Activated T-cell treated with anti-CD3 and anti-CD28 coated beads for 4 hours (primary cell): ENCODE measurements around the gene RBPJL.

Source experiments
- DNase-seq: peaks from one replicate; pipeline ENCODE4 v3.0.0-alpha.2; 2020

The RBPJL gene

DNA sequence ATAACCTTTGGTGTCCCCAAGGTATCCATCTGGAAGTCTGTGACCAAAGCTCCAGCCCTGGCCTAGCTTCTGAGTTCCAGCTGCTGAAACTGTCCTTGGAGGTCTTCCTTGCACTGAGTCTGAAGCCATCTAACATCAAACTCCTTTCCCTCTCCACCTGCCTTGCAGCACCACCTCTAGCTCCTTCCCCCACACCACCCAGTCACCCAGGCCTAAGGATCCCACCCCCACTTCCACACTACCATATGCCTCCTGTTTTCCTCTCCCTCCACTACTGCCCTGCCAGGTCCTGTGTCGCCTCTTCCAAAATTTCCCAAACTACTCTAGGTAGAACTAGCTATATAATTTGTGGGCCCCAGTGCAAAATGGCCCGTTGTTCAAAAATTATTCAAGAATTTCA is 12.3 kb downstream of the RBPJL start:
- DNase-seq: no peak

DNA sequence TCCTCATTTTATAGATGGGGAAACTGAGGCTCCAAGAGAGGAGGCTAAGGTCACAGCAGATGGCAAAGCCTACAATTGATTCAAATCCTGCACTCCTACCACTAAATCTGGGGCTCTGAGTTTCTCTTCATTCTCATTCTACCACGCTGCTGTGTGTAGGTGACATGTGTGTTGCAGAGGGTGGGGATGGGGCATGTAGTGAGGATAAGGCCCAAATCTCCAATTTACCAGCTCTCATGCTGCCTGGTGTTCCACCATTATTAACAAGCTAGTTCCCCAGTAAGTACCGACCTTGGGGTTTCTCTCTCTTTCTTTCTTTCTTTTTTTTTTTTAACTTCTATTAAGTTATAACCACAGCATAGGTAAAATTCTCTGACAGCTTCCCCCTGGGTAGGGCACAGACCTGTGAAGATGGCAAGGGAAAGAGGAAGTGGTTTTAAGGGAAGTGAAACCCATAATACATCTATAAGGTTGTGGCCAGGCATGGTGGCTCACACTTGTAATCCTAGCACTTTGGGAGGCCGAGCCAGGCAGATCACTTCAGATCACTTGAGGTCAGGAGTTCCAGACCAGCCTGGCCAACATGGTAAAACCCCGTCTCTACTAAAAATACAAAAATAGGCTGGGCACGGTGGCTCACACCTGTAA is 14.4 kb downstream of the RBPJL start:
- DNase-seq: no peak

DNA sequence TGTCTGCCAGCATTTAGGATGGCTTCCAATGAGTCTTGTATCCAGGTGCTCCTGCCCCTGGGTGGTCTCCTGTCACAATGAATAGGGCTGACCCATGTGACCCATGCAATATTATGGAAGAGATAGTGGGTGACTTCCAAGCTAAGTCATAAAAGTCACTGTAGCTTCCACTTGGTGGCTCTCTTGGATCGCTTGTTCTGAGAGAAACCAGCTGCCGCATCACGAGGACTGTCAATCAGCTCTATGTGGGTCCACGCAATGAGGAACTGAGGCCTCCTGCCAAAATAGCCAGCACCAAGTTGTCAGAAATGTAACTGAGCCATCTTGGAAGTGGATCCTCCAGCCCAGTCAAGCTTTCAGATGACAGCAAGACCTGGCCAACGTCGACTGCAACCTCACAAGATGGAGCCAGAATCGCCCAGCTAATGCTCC is 16.3 kb downstream of the RBPJL start:
- DNase-seq: no peak

DNA sequence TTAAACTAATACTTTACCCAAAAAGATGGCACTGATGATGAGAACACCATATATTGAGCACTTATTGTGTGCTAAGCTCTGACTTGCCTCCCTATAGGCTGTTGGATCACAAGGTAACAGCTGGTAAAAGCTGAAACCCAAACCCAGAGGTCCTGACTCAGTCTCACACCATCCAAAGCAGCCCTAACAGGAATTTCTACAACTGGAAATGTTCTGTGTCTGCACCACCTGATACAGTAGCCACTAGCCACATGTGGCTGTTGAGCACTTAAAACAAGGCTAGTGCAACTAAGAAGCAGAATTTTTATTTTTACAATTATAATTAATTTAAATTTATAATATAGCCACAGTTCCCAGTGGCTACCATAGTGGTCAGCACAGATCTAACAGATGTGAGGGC is 17.1 kb downstream of the RBPJL start:
- DNase-seq: no peak

DNA sequence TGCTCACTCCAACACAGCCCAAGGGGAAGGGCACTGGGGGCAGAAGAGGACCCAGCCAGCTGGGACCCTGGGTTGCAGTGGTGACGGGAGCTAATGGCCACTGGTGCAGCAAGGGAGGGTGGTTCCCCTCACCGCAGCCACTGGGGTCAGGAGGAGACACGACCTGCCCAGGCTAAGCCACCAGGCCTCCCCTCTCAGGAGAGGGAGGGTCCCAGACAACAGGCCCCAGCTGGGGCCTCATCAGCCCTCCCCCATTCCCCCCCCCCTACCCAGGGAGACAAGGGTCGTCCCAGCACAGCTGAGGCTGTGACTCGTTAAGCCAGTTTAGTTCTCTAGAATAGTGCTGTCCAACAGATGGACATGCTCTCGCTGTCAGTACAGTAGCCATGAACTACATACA is 18.7 kb downstream of the RBPJL start:
- DNase-seq: no peak

DNA sequence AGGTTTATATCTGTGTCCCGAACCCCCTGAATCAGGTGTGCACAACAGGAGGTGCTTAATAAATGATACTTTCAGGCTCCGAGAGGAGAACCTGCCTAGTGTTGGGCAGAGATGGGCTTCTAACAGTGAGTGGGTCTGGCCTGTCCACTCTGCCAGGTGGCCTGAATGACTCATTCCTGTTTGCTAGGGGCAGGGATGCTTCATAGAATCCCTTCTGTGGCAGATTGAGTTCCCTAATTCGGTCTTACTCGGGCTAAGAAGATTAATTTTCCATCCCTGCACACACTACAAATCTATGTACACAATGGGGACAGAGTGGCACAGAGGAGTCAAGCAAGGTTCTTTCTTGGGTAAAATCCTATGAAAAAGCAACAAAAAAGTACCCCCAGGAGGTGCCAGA is 21.8 kb downstream of the RBPJL start:
- DNase-seq: no peak

DNA sequence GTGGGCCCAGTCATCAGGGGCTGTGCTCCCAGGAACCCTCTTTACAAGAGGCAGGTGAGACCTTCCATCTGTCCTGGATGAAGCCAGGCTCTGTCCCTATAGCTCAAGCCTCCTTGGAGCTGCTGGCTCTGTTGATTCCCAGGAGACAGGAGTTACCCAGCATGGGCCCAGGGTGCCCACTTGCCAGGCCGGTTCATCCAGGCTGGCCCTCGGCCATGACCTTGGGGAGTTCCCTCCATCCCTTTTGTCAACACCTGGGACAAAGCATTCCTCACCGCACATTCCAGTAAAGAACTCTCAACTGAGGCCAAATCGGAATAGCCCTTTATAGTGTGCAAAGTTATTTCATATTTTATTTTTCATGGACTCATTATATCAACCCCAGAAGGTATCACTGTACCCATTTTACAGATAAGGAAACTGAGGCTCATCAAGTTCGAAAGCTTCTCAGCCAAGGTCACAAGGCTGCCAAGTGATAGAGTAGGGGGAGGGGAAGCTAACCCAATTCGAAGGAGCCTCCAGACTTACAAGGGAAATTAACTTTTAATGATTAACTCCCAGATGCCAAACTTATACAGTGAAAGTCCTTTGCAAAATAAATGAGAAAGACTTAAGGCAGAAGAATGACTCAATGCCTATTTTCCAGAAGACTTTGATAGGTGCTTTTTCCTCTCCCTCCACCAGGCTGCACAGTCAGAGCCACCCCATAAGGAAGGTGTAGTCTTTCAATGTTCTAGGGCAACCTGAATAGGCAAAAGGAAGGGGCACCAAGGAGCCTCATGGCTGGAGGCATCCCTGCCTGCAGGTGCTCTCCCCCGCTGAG is 23.1 kb downstream of the RBPJL start:
- DNase-seq: no peak

DNA sequence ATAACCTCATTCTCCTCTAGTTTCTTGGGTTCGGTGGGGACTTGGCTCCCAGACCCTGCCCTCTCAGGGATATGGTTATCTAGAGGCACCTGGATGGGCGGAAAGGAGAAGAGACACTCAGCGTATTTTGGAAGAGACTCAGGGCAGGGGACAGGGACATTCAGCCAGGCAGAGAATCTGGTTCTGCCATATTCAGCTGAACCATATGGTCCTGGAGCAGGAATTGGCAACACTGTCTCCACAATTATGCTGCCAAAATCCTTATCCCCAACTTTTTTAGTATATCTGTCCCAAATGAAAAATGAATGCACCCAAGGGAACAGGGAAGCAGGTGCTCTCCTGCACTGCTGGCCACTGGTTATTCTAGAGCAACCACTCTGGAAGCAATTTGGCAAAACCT is 23.8 kb downstream of the RBPJL start:
- DNase-seq: no peak

DNA sequence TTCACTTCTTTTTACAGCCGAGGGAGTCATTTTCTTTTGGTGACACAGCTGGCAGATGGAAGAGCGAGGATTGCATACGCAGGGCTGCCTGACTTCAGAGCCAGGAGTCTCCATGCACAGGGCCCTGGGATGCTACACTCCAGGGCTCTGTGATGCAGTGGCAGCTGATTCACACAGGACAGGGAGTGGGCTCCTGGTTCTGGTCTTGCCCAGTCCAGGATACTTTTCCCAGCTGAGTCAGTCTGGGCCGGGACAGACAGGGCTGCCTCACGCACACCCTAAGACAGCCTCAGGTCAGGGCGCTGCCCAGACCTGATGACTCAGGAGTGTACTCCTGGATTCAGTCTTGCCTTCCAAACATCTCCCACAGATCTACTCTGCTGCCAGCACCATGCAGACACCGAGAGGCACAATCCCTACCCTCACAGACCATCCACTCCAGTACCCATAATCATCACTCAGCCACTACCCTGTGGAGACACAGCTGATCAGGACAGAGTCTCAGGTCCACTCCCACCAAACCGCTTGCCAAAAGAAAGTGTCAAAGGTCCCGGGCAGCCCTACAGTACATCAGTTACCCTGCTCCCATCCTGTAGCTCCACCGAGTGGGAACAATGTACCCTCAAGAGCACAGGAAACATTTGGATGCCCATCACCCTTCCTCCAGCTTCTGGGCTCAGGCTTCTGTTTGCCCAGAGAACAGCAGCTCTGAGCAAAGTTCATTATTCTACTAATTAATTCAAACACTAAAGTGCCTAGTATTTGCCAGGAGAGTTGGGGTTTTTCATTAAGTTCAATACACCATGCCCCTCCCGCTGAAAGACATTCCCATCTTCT is 30.1 kb downstream of the RBPJL start:
- DNase-seq: no peak

DNA sequence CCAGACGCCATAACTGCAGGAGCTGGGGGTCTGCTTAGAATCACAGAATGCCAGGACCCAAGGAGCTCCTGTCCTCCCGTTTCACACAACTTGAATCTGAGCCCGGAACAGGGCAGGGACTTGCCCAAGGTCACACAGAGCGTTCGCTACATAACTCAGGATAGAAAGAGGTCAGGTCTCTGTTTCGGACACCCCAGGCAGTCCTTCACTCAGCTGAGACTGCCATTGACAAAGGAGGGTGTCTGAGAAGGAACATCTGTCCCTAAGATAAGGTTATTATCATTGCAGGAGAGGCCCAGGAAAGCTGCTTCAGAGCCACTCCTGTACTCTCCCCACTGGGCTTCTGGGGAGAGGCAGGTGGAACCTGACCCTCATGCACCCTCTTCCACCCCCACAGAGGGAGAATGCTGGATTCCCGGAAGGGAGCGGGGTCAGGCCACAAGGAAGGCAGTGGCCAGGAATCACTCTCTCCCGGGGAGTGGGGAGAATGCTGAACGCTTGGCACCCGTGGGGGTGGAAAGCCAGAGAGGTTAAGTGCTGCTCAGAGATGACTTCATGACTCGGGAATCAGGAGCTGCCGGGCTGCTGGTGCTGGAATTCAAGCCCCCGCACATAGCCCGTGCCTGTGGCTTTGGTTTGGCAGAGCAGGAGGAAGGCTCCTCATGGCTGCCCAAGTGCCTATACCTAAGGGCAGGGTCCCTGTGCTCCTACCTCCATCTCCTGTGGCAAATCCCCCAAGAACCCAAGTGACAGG is 30.9 kb downstream of the RBPJL start:
- no peak for DNase-seq

DNA sequence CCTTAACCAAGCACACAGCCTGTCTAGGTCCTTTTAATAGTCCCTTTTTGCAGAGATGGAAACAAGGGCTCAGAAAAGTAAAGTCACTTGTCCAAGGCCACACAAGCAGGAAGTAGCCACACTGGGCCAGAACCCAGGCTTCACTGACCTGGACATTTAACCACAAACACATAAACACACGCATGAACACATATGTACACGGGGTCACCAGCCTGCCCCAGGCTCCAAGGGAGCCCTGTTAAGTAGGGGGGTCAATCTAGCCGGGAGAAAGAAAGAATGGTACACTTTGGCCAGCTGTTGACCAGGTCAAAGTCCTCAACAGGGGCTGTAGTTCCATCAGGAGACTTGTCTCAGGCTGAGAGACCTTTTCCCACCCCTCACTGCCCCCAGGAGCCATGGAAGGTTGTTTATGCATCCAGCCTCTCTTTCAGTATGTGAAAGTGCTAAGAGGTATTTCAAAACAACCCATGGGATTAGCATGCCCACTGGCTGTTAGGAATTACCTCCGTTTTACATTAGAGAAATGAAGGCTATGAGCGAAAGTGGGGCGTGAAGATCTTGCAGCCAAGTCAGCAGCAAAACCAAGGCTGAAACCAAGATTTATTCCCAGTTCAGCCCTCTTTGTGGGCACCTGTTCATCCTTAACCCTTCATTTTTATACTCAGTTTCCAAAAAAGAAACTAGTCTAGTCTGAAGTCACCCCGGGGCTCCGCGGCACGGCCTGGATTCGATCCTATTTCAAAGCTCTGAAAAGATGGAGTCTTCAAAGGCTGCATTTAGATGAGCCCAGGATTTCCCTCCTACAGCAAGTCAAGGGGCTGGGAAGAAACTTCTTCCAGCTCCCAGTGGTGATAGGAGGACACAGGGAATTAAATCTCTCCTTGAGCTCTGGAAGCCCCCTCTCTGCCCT is 31.7 kb downstream of the RBPJL start:
- DNase-seq: no peak

DNA sequence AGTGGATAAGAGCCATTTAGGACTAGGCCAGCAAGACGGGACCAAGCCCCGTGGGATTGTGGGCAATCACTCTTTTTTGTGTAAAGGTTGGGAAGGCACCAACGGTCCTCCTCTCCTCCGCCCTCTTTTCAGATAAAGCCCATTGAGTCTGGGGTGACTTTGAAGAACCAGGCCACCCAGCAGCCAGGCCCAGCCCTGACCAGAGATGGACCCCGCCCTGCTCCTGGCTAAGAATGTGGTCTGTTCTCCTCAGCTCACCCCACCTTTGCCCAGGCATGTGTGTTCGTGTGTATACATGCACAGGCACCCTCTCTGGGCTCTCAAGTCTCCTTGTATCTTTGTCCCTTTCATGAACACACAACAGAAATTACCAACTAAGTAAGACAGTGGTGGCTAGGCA is 32.4 kb downstream of the RBPJL start:
- no peak for DNase-seq

DNA sequence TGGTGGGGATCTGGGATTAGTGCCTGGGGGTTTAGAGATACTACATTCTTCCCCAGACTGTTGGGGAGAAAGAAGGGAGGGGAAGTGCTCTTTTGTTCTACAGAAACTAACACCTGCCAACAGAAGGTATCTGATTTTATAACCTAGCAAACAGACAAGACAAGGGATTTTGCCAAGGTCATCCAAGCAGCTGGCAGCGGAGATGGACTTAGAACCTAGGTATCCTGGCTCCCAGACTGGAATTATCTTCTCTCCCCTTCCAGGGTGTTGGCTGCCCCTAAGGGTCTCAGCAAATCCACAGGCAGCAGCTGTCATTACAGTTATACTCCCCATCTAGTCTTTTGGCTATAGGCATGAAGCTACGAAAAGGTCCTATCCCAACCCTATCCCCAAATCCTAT is 33.2 kb downstream of the RBPJL start:
- DNase-seq: no peak

DNA sequence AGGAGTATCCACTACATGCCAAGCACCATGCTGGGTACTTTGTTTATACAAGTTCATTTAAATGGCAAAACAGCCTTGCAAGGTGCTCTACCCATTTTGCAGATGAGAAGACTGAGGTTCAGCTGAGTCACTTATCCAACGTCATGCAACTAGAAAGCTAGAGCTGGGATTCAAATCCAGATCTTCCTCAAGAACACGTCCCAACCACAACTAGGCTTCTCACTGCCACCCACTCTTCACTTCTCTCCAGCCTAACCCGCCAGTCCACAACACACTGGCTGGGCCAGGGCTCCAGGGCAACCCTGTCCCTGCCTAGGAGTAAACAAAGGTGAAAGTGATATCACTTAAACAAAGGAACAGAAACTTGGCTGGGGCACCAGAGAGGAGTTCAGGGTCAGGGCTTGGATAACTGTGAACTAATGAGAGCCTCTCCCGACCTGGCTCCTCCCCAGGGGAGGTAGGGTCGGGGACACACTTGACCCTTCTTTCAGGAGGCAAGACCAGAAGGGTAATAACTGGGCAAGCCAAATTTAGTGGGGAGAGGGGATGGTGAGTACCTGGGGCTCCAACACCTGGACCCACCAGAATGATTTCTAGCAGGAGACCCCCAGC is 33.7 kb downstream of the RBPJL start:
- no peak for DNase-seq

DNA sequence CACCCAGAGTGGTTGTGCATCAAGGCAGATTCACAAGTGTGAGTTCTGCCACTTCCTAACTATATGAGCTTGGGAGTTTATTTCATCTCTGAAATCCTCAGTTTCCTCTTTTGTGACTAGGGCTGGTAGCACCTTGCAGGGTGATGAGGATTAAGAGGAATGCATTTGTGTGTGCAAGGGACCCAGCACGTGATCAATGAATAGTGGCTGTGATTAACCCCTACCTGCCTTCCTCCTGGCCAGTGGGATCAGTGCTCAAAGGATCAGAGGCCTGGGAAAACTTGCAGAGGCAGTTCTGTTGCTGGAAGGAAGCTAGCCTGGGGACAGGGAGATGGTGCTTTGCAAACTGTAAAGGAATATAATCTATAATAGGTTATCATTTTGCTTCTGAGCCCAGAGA is 34.3 kb downstream of the RBPJL start:
- no peak for DNase-seq

DNA sequence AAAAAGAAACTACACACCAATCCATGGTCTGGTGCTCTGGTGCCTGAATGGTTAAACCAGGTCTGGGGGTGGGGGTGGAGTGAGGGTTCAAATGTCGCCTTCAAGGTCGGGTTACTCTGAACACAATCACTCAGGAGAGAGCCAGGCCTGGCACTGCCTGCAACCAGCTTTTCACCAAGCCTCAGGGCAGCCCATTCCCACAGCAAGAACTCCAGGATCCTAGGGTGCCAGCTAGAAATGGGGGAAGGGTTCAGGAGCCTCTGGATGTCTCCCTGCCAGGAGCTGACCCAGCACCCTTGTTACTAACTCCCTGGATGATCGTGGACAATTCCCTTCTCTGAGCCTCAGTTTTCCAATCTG is 34.9 kb downstream of the RBPJL start:
- DNase-seq: no peak

DNA sequence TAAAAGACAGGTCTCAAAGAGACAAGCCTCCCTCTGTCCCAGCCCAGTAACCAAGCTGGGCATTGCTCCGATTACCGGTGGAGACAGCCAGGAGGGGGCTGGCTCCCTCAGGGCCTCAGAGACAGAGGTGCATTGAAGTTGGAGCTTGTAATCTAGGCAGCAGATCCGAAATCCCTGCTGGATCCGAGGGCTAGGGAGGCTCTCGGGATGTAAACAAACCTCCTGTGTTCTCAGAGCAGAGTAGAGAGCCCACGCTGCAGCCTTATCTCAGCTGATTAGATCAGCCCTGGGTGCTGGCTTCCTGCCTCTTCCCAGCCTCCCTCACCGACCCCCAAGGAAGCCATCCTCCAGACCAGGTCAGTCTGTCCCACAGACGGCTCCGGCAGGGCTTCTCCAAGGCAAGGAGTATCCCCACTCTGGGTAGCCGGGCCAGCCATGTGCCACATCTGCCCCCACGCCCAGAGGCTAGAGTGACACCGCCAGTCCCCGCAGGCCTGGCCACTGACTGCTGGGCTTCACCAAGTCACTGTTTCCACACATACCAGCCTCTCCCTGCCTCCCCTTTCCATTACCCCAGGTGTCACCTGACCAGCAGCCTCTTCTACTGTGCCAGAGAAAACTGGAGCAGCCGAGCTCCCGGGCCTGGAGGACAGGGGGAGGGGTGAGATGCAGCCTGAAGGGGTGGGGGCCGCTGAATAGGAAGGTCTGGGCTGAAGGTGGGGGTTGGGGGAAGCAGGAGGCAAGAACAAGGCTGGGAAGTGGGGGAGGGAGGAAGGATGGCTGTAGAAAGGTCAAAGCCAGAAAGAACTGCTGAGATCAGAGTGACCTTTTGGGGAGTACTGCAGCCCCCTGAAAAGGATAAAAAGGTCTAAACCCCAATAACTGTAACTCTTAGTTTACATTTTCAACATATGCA is 35.6 kb downstream of the RBPJL start:
- no peak for DNase-seq

DNA sequence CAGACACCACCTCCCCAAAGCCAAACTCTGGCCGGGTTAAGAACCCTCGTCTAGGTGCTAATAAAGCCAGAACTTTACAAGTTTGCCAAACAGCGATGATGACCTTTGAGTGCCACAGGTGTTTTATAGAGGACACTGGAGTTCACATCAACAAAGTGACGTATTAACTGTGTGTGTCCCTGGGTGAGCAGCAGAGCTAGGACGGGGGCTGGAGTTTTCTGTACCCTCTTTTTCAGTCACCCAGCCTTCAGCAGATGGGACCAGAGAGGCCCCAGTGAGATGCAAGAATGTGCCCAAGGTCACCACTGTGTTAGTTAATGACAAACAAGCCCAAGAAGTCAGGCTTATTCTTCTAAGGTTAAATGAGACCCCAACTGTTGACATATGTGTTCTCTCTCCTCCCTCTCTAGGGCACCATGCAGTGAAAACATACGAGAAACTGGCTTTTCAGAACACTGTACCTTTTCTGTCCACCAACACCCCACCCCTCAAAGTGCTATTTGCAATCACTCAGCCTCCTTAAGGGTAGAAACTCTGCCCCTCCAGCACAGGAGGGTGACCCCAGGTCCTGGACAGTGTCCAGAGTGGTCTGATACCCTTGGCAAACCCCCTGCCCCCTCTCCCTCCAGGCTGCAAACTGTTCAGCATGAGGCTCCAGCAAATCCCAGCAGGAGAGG is 36.4 kb downstream of the RBPJL start:
- no peak for DNase-seq

DNA sequence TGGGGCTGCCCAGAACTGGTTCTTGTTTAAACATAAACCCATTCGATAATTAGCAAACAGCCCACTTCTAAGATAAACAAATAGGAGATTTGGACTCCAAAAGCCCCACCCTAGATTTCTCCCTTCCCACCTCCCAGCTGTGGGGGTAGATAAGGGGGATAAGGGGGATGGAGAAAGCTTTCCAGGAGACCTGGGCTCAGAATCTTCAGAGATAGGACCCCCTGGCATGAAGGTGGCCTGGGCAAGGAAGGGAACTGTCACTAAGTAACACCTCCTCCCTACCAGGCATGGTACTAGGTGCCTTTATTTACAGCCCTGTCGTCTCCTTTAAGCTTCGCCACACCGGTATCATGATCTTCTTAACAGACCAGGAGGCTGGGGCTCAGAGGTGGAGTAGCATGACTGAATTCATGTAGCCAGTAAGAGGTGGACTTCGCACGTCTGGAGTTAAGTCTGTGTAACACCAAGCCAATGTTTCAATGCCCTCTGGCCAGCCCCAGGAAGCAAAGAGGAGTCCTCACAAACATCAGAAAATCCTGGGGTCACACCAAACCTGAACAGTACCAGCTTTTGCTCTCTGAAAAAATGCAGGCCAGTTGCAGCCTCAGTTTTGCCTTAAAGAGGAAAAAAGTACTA is 37.0 kb downstream of the RBPJL start:
- no peak for DNase-seq
